Endothelial cell (in vitro differentiated cells): Measurements from ENCODE around the gene MPP7. TPM values are rescaled to one million over a fixed set of nuclear protein-coding genes. Genes with fewer than 3 reads are reported as not detected.

Experiments
- DNase-seq: peaks from one replicate; pipeline ENCODE4 v3.0.0; 2021; ENCODE audit warnings: low spot score
- H3K27ac Mint-ChIP-seq: one replicate; pipeline ENCODE4 v1.8.0; 2021; ENCODE audit warnings: mixed read lengths, inconsistent platforms; ENCODE audit not compliant: unreplicated experiment
- H3K27me3 Mint-ChIP-seq: one replicate; pipeline ENCODE4 v1.8.0; 2021; ENCODE audit warnings: mild to moderate bottlenecking, moderate library complexity, mixed read lengths, inconsistent platforms; ENCODE audit not compliant: unreplicated experiment
- H3K36me3 Mint-ChIP-seq: one replicate; pipeline ENCODE4 v1.8.0; 2021; ENCODE audit warnings: mild to moderate bottlenecking, low read depth, mixed read lengths, inconsistent platforms; ENCODE audit not compliant: unreplicated experiment
- H3K4me1 Mint-ChIP-seq: one replicate; pipeline ENCODE4 v1.8.0; 2021; ENCODE audit warnings: mild to moderate bottlenecking, mixed read lengths, inconsistent platforms; ENCODE audit not compliant: unreplicated experiment
- H3K4me3 Mint-ChIP-seq: one replicate; pipeline ENCODE4 v1.8.0; 2021; ENCODE audit warnings: mild to moderate bottlenecking, mixed read lengths, inconsistent platforms; ENCODE audit not compliant: unreplicated experiment
- H3K9me3 Mint-ChIP-seq: one replicate; pipeline ENCODE4 v1.8.0; 2021; ENCODE audit warnings: mixed read lengths, inconsistent platforms; ENCODE audit not compliant: unreplicated experiment
- CTCF ChIP-seq: fragments of 200-600 bp; sonication (generic); IDR thresholded peaks from one replicate; pipeline ENCODE4 v1.5.0; 2021; ENCODE audit warnings: antibody characterized with exemption; ENCODE audit not compliant: unreplicated experiment
- total RNA-seq: library from RNA; stranded (reverse); fragmentation: NEBNext Ultra II Directional; extraction: Animal tissue kit (Norgen Biotek cat#: 25700); gene quantifications from one replicate; pipeline ENCODE4 v1.2.1, GENCODE V29; 2021; ENCODE audit not compliant: unreplicated experiment

Gene MPP7
- total RNA-seq, 1 donor from 2014 or later, result 1.4 TPM

- H3K9me3 Mint-ChIP-seq, result no peaks in the 10 kb centered on the region
- no peaks in the 10 kb centered on the region for H3K4me1 Mint-ChIP-seq
- DNase-seq, result no peak
Measured at GRCh38 chr10:28266449-28267224, 36.2 kb downstream of the MPP7 start.

GRCh38 chr10:28263136-28263857, 39.6 kb downstream of the MPP7 start:
- Mint-ChIP-seq H3K4me3 (no peak overlapping the region), H3K4me1 (no peaks in the 10 kb centered on the region), H3K27me3 (peaks cover 2% of the 10 kb centered on the region), H3K36me3 (no peaks in the 10 kb centered on the region), H3K9me3 (no peaks in the 10 kb centered on the region), H3K27ac (no peak overlapping the region)
- no peak for TF ChIP-seq CTCF
- no peak for DNase-seq

More at GRCh38 chr10:28266449-28267224, 36.2 kb downstream of the MPP7 start:
- H3K36me3 Mint-ChIP-seq, result no peaks in the 10 kb centered on the region
- H3K27ac Mint-ChIP-seq, result no peak overlapping the region
- peaks cover 2% of the 10 kb centered on the region for H3K27me3 Mint-ChIP-seq
- no peak for TF ChIP-seq CTCF
- H3K4me3 Mint-ChIP-seq, result no peak overlapping the region

- Mint-ChIP-seq H3K27ac (no peak overlapping the region), H3K4me1 (no peaks in the 10 kb centered on the region), H3K4me3 (no peak overlapping the region), H3K36me3 (no peaks in the 10 kb centered on the region), H3K9me3 (no peaks in the 10 kb centered on the region), H3K27me3 (no peaks in the 10 kb centered on the region)
- DNase-seq, result no peak
- no peak for TF ChIP-seq CTCF
Measured at GRCh38 chr10:28256776-28257175, 46.1 kb downstream of the MPP7 start.

GRCh38 chr10:28254290-28254985, 48.4 kb downstream of the MPP7 start:
- H3K36me3 Mint-ChIP-seq, result no peaks in the 10 kb centered on the region
- H3K27me3 Mint-ChIP-seq, result no peaks in the 10 kb centered on the region
- DNase-seq, result no peak
- no peaks in the 10 kb centered on the region for H3K9me3 Mint-ChIP-seq
- H3K27ac Mint-ChIP-seq, result no peak overlapping the region
- TF ChIP-seq CTCF, result no peak
- H3K4me3 Mint-ChIP-seq, result no peak overlapping the region
- H3K4me1 Mint-ChIP-seq, result no peaks in the 10 kb centered on the region
